DND-41 (cell line): ENCODE results near the gene TMCO4.

Experiments
- CTCF ChIP-seq: IDR thresholded peaks from 2 replicates; pipeline ENCODE4 v1.5.1; 2012; ENCODE audit warnings: borderline replicate concordance, low read length, moderate library complexity, mild to moderate bottlenecking; ENCODE audit not compliant: poor library complexity, severe bottlenecking; ENCODE audit errors: extremely low read depth
- EZH2 ChIP-seq: IDR thresholded peaks from 3 replicates; pipeline ENCODE4 v1.6.1; 2012; ENCODE audit warnings: borderline replicate concordance, low read depth, mild to moderate bottlenecking, moderate library complexity, low read length, inconsistent platforms; ENCODE audit not compliant: severe bottlenecking

- TF ChIP-seq CTCF: no peak
- no peak for TF ChIP-seq EZH2
Measured at GRCh38 chr1:19654886-19655717, 144.6 kb downstream of the TMCO4 start.
